GM12872 (cell line): Measurements from ENCODE around the gene THAP7.

Experiments used
- CTCF ChIP-seq: IDR thresholded peaks from 3 replicates; pipeline ENCODE4 v1.5.1; 2011; ENCODE audit warnings: low read depth, mild to moderate bottlenecking, low read length, moderate library complexity; ENCODE audit not compliant: insufficient read depth

THAP7 gene

DNA sequence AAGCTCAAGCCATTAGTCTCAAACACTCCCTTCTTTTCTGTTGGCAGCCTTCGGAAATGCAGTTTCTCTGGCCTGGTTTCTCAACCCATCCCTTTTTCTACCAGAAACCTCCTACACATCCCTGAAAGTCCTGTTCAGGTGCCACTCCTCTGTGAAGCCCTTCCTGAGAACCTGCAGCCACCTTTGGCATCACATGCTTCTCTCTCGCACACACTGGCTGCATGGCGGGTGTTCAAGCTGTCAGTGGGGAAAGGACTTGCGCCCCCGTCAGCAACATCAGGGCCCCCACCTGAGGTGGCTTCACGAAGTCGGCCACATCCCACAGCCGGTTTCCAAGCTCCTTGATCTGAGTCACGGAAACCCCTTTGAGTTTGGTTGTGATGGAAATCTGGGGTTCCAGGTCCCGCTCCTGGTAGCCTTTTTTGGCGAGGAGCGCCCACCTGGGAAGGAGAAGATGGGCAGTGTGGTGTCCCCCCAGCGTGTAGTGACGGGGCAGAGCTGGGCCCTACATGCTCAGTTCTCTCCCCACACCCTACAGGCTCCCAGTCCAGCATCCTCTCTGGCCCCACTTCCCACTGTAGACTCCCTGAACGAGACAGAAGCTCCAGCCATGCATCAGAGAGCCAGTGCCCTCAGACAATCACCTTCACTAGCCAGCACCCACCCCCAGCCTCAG is 42.1 kb upstream of the THAP7 start:
- TF ChIP-seq CTCF, result no peak

DNA sequence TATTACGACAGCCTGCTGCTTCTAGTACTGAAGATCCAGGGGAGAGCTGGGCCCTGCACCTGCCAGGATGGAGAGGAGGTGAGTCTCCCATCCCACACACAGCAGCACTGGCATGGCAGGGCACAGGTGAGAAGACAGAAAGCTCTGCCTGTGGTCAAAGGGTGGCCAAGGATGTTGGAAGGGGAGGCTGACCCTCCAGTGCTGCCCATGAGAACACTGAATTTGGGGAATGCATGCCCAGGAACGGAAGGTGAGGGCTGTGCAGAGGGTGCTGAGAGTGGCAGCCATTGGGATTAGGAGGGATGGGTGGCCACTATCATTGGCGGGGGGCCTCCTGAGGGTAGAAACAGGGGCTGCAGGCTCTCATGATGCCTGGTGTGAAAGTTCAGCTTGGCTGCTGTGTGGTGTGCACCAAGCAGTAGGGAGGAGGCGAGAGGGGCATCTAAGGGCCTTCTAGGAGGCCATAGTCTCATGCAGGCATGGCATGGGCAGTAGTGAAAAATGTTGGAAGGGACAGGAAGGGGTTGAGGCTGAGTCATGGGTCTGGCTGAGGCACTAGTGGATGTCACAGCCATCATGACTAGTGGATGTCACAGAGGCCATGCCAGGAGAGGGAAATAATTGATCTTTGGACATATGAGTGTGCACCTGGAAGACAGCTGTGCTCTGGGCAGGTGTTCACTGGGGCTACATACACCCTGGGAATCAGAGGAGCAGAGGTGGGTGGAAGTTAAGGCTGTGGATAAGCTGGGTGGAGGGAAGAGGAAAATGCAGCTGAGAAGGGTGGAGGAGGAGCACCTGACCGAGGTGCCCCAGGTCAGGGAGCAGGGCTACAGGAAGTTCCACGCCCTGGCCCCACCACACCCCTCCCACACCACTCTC is 41.3 kb upstream of the THAP7 start:
- TF ChIP-seq CTCF, result no peak

GRCh38 chr22:21041937-21042336 is 40.0 kb upstream of the THAP7 start:
- no peak for TF ChIP-seq CTCF

GRCh38 chr22:21038405-21038804 is 36.5 kb upstream of the THAP7 start:
- TF ChIP-seq CTCF, result no peak

GRCh38 chr22:21034989-21035388 is 33.1 kb upstream of the THAP7 start:
- no peak for TF ChIP-seq CTCF

- no peak for TF ChIP-seq CTCF
These were observed 32.0 kb upstream of the THAP7 start for GRCh38 chr22:21033895-21034294.

- no peak for TF ChIP-seq CTCF
These were observed 31.2 kb upstream of the THAP7 start for GRCh38 chr22:21032868-21033688.
